HG03457 (cell line): ENCODE results near the gene KCP.

ENCODE experiments used
- ATAC-seq: cut with Tn5 transposase; IDR thresholded peaks from one replicate; pipeline ENCODE4 v1.9.1; 2021; ENCODE audit warnings: moderate number of reproducible peaks; ENCODE audit not compliant: unreplicated experiment

Gene KCP

GRCh38 chr7:128908750-128909624, 1.5 kb downstream of the KCP start:
- no peak for ATAC-seq

DNA sequence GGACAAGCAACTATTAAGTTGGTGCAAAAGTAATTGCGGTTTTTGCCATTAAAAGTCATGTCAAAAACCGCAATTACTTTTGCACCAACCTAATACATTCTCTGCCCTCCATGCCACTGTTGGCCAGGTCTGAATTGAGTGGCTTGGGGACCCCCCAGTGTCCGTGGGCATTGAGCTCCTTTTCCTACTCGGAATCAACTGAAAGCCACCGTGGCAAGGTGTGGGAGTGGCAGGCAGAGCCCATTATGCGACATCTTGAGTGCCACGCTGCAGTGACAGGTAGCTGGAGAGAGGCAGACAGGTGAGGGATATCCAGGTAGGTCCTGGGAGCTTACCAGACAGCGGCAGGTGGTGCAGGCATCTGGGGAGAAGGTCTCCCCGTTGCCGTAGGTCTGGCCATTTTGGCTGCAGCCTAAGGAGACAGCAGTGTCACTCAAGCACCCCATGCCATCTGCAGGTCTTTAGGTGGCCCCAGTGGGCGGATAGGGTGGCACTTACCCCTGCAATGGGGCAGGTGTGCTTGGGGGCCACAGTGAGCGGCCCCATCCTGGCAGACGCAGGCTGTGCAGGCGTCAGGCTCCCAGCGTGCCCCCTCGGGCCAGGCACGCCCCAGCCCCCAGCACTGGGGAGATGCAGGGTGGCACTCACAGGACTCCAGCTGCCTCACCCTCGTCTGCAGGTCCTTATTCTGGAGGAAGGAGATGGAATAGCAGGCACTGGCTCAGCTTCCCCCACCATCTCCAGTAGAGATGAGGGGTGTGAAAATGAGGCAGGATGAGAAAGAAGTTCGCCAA, 3.5 kb downstream of the KCP start:
- no peak for ATAC-seq

DNA sequence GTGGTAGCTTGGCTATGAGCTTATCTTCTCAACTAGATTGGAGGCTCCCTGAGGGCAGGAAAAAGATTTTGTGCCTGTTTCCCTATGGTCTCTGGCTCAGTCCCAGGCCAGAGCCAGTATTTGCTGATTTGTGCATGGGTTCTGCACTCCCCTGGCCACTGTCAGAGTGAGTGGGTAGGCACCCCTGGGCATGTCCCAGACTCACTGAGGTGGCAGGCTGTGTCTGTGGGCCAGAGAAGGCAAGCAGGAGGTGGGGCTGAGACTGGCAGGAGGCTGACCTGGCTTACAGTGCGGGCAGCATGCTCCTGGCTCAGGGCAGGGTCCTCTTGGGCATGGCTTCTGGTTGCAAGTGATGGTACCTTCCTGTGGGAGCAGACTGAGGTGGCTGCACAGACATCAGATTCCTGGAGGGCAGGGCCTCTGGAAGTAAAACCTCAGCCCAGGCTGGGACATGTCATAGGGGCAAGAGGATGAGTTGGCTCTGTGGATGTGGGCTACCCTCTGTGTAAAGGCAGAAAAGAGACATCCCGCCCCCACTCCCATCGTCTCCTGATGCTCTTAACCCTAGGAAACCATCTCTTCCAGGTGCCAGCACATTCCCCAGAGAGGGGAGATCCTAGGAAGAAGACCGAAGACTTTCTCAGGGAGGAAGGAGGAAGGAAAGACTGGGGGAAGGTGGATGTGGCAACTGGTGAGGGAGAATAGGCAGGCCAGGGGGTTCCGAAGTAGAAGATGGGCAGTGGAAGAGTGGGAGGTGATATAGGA, 4.3 kb downstream of the KCP start:
- no peak for ATAC-seq

GRCh38 chr7:128904381-128905197, 5.9 kb downstream of the KCP start:
- no peak for ATAC-seq

- no peak for ATAC-seq
Measured at GRCh38 chr7:128903621-128904361, 6.7 kb downstream of the KCP start.

GRCh38 chr7:128902761-128903585, 7.5 kb downstream of the KCP start:
- no peak for ATAC-seq

GRCh38 chr7:128900237-128900636, 10.3 kb downstream of the KCP start:
- ATAC-seq = no peak

GRCh38 chr7:128899392-128899791, 11.1 kb downstream of the KCP start:
- no peak for ATAC-seq

DNA sequence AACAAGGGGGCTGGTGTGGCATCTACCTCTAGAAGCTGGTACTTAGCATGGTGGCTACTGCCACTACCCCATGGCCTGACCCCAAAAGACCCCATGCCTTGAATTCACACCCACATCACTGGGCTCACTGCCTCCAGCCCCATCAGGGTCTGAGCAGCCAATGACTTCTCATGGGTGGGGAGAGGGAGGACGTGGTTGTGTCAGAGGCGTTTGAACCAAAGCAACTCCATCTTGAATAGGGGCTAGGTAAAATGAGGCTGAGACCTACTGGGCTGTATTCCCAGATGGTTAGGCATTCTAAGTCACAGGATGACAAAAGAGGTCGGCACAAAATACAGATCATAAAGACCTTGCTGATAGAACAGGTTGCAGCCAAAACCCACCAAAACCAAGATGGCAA, 15.2 kb downstream of the KCP start:
- no peak for ATAC-seq

DNA sequence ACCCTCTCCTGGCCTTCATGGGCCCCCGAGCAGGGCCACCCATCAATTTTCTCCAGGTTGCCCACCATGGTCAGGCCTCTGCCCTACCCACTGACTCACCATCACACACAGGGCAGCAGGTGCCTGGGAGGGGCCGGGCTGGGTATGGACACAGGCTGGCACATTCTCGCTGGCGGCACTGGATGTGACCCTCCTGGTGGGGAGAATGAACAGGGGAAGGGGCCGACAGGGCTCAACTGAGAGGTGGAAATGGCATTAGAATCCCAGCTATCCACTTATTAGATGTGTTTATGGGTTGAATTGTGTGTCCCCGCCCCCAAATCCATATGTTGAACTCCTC, 16.4 kb downstream of the KCP start:
- ATAC-seq = no peak

GRCh38 chr7:128893251-128894100, 17.0 kb downstream of the KCP start:
- ATAC-seq = no peak

DNA sequence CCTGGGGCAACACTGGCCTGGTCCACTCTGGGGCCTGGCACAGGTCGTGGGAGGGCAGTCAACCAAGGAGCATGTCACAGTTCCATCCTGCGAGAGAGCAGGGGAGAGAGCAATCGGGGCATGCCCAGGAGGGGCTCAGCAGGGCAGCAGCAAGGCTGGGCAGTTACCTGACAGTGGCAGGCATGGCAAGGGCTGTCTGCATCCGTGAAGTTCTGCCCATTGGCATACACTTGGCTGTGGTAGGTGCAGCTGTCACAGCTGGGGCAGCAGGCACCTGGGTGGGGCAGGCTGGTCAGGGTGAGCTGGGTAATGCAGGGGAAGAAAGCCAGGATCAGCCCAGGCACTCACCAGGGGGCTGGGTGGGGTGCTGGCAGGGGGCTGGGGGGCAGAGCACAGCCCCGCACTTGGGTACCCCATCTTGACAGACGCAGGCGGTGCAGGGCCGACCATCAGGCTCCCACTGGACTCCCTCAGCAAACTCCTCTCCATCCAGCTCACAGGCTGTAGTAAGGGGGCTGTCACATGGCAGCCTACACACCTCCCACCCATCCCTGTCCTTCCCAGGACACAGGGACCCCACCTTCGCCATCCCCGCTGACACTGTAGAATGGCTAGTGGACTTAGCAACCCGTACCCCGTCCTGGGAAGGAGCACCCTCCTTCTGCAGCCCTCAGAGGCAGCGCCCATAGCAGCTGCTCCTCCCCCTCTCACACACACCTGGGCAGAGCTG, 17.8 kb downstream of the KCP start:
- ATAC-seq = no peak

DNA sequence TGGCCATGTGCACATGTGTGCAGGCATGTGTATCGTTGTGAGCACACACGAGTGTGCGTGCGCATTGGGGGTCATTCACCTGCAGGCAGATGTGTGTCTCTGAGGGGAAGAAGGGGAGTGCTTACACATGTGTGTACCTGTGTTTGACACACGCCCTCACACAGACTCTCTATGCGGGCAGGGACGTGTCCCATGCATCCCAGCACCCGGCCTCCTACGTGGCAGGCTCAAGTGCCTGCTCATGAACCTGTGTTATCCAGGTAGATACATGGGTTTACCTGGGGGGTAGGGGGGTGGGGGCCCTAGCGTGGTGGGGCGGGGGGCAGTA, 18.6 kb downstream of the KCP start:
- no peak for ATAC-seq

- no peak for ATAC-seq
Measured at GRCh38 chr7:128891110-128891941, 19.2 kb downstream of the KCP start.

DNA sequence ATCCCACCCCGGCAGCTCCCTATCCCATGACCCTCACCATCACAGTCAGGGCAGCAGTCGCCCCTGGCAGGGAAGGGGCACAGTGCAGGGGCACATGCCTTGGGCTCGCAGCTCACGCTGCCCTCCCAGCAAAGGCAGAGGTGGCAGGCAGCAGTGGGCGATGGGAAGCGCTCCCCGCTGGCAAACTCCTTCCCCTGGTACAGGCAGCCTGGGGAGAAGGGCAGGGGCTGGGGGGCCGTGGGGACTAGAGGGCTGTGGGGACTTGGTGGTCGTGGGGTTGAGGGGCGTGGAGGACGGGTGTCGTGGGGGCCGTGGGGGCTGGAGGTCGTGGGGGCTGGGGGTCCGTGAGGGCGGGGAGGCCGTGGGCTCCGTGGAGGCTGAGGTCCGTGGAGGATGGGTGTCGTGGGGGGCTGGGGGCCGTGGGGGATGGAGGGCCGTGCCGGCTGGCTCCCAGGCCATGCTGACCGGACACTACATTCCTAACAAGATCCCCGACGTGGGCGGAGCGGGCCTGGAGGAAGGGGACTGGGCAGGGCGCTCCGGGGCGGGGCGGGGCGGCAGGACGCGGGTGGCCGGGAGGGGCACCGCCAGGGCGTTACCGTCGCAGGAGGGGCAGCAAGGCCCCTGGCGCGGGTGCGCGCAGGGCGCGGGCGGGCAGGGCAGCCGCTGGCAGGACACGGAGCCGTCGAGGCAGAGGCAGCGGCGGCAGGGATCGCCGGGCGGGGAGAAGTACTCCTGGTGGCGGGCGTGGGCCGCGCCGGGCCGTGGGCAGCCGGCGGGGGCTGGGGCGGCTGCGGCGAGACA, 20.0 kb downstream of the KCP start:
- ATAC-seq = no peak

DNA sequence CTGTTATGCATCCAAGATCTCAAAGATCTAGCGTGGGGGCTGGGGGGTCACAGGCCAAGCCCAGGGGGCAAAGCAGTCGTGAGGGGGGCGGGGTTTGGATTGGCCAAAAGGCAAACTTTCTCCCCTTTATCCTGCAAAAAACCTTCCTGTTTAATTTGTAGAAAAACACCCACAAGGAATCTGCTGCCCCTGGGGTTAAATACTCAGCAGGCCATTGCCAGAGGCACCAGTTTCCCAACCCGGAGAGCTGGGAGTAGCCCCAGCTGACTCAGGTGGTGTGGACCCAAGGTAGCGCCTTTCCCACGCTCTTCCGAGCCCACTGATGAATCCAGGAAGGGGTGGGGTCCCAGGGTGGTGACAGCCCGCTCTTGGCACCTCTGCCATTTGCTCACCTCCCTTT, 21.4 kb downstream of the KCP start:
- ATAC-seq = no peak
